Fibroblast of upper back skin (primary cell): Measurements from ENCODE around the gene KLHL21.

Experiments used
- DNase-seq: peaks from one replicate; pipeline ENCODE4 v3.0.0-alpha.2; 2013

KLHL21 gene

GRCh38 chr1:6546326-6546725, 56.3 kb downstream of the KLHL21 start:
- no peak for DNase-seq

- DNase-seq: peak; percentile 37
Measured at GRCh38 chr1:6545276-6546112, 57.2 kb downstream of the KLHL21 start.

- DNase-seq: peak; percentile 72
Measured at GRCh38 chr1:6544831-6545230, 57.8 kb downstream of the KLHL21 start.
